Gastrocnemius medialis (tissue), 4 donors: ENCODE results near the gene DPYSL4.

ENCODE experiments used
- POLR2A ChIP-seq, 2 donors: fragments of 450-650 bp; IDR thresholded peaks; one replicate each; pipeline ENCODE4 v1.6.1; 2017; ENCODE audit warnings: antibody characterized with exemption in 2 of 2, mild to moderate bottlenecking in 2 of 2, moderate library complexity in 2 of 2
- TF ChIP-seq, protein P1 (sequence below), 5 experiments: fragments of 450-650 bp in 3 of 5; fragments of 200-600 bp in 2 of 5; sonication (generic) in 2 of 5; IDR thresholded peaks in 4 of 5; conservative IDR thresholded peaks in 1 of 5; 1 replicate in 4 of 5; 2 replicates in 1 of 5; pipeline ENCODE4 v1.5.1; 2016 to 2019; ENCODE audit warnings: antibody characterized with exemption in 5 of 5, mild to moderate bottlenecking in 3 of 5, moderate library complexity in 3 of 5

DNA sequence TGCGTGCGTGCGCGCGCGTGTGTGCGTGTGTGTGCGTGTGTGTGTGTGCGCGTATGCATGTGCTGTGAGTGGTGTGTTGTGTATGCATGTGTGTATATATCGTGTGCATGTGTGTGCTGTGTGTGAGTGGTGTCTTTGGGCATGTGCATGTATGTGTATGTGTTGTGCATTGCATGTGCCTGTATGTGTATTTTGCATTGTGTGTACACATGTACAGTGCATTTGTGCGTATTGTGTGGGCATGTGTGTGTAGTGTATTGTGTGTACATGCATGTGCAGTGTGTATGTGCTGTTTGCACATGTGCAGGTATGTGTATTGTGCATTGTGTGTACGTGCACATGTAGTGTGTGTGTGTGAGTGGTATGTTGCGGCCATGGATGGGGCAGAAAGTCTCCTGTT is 6.0 kb upstream of the DPYSL4 start:
- TF ChIP-seq, protein P1, sequence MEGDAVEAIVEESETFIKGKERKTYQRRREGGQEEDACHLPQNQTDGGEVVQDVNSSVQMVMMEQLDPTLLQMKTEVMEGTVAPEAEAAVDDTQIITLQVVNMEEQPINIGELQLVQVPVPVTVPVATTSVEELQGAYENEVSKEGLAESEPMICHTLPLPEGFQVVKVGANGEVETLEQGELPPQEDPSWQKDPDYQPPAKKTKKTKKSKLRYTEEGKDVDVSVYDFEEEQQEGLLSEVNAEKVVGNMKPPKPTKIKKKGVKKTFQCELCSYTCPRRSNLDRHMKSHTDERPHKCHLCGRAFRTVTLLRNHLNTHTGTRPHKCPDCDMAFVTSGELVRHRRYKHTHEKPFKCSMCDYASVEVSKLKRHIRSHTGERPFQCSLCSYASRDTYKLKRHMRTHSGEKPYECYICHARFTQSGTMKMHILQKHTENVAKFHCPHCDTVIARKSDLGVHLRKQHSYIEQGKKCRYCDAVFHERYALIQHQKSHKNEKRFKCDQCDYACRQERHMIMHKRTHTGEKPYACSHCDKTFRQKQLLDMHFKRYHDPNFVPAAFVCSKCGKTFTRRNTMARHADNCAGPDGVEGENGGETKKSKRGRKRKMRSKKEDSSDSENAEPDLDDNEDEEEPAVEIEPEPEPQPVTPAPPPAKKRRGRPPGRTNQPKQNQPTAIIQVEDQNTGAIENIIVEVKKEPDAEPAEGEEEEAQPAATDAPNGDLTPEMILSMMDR (IDR thresholded peaks at IDR 0.05 in 4 of 5, conservative IDR thresholded peaks at IDR 0.05 in 1 of 5): no peak
- TF ChIP-seq POLR2A (IDR thresholded peaks at IDR 0.05): no peak
